K562 treated with DMSO at 1 percent for 24 hours (cell line): ENCODE measurements around the gene ZNF277. TPM values are rescaled to one million over a fixed set of nuclear protein-coding genes. Genes with fewer than 3 reads are reported as not detected.

Experiments
- total RNA-seq: library from RNA; unstranded; fragments of 300-600 nt; gene quantifications from 2 replicates; pipeline ENCODE4 v1.2.3, GENCODE V29; 2022; ENCODE audit warnings: low read depth; ENCODE audit not compliant: insufficient read depth

ZNF277 gene, protein sequence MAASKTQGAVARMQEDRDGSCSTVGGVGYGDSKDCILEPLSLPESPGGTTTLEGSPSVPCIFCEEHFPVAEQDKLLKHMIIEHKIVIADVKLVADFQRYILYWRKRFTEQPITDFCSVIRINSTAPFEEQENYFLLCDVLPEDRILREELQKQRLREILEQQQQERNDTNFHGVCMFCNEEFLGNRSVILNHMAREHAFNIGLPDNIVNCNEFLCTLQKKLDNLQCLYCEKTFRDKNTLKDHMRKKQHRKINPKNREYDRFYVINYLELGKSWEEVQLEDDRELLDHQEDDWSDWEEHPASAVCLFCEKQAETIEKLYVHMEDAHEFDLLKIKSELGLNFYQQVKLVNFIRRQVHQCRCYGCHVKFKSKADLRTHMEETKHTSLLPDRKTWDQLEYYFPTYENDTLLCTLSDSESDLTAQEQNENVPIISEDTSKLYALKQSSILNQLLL
- total RNA-seq = 27.9 and 28.8 TPM in 2 replicates

DNA sequence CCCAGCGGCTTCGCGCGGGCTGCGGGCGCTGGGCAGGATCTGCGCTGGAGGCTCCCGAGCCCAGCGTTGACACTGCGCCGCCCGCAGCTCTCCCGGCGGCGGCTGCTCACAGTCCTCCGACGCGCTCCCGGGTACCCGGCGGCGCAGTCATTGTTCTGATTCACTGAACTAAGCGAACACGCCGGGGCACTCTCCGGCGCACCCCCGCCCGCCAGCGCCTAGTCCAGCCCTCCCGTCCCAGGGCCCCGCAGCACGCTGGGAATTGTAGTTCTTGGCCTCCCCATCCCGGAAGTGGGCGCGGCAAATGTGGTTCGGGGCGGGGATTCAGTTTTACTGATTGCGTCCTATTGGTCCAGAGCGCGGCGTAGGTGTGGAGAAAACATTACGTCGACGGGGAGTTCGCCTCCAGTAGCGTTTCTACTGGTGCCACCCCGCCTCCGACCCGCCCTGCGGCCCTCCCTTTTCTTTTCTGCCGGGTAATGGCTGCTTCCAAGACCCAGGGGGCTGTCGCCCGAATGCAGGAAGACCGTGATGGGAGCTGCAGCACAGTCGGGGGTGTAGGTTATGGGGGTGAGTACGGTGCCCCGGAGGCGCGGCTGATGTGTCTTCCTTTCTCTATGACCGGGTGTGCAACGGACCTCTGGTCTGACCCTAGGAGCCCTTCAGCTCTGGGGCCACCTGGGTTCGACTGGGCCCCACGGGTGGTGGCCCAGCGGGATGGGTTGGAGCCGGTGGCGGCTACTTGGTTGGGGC is at the start of gene ZNF277, which contains the start of gene DOCK4:
Gene ZNF277 (plus strand): TSS at position 458 of the 753 bp plus-strand sequence. CDS start 22 bp downstream, at position 480.
Gene DOCK4 (minus strand): TSS at position 162 of the 753 bp plus-strand sequence. CDS start 261 bp downstream, outside the sequence.

Other genes with a start within 250 kb of the ZNF277 start
- gene DOCK4, start 296 bp upstream of the ZNF277 start, total RNA-seq = 0.76 and 1.1 TPM in 2 replicates
- 37.2 and 41.4 TPM in 2 replicates for gene IFRD1, start 243.8 kb downstream of the ZNF277 start, total RNA-seq